GM23338 (cell line): ENCODE measurements around the gene TRHDE. TPM values are rescaled to one million over a fixed set of nuclear protein-coding genes. Genes with fewer than 3 reads are reported as not detected.

ENCODE experiments used
- ATAC-seq: fragments of 200-7000 bp; cut with Tn5 transposase; 3 replicates; pipeline ENCODE4 v1.9.1; 2020
- DNase-seq: peaks from one replicate; pipeline ENCODE4 v3.0.0-alpha.2; 2015; ENCODE audit warnings: low spot score
- H2AFZ ChIP-seq: fragments of 200-600 bp; sonication (generic); 2 replicates; pipeline ENCODE4 v1.8.0; 2016; ENCODE audit warnings: antibody characterized with exemption, mild to moderate bottlenecking, moderate library complexity
- H3F3A ChIP-seq: fragments of 200-600 bp; sonication (generic); replicated peaks from 2 replicates; pipeline ENCODE4 v1.8.0; 2017; ENCODE audit warnings: antibody characterized with exemption, mixed run types, low read depth
- H3K27ac ChIP-seq: fragments of 200-600 bp; sonication (generic); 2 replicates; pipeline ENCODE4 v1.6.1; 2016; ENCODE audit warnings: low read depth
- H3K27me3 ChIP-seq: fragments of 200-600 bp; sonication (generic); 2 replicates; pipeline ENCODE4 v1.8.0; 2016; ENCODE audit warnings: mild to moderate bottlenecking, mixed run types, moderate library complexity; ENCODE audit not compliant: insufficient read depth
- H3K36me3 ChIP-seq: fragments of 200-600 bp; sonication (generic); 2 replicates; pipeline ENCODE4 v1.8.0; 2016; ENCODE audit warnings: mild to moderate bottlenecking; ENCODE audit not compliant: insufficient read depth
- H3K4me1 ChIP-seq: fragments of 200-600 bp; sonication (generic); 2 replicates; pipeline ENCODE4 v1.8.0; 2016; ENCODE audit warnings: mild to moderate bottlenecking, moderate library complexity; ENCODE audit not compliant: insufficient read depth
- H3K4me2 ChIP-seq: fragments of 200-600 bp; sonication (generic); 2 replicates; pipeline ENCODE4 v1.7.1; 2017; ENCODE audit warnings: mixed run types
- H3K4me3 ChIP-seq: fragments of 200-600 bp; sonication (generic); 2 replicates; pipeline ENCODE4 v1.6.1; 2016; ENCODE audit warnings: mixed run types
- H3K79me2 ChIP-seq: fragments of 200-600 bp; sonication (generic); replicated peaks from 2 replicates; pipeline ENCODE4 v1.8.0; 2017; ENCODE audit warnings: mild to moderate bottlenecking; ENCODE audit not compliant: insufficient read depth
- H3K9me2 ChIP-seq: fragments of 200-600 bp; sonication (generic); 2 replicates; pipeline ENCODE4 v1.8.0; 2017; ENCODE audit not compliant: insufficient read depth
- H4K20me1 ChIP-seq: fragments of 200-600 bp; sonication (generic); replicated peaks from 2 replicates; pipeline ENCODE4 v1.8.0; 2017; ENCODE audit warnings: mild to moderate bottlenecking; ENCODE audit not compliant: insufficient read depth
- H3K27ac Mint-ChIP-seq: 2 replicates; pipeline ENCODE4 v1.8.0; 2020; ENCODE audit warnings: inconsistent platforms, mild to moderate bottlenecking, moderate library complexity, mixed read lengths
- H3K27me3 Mint-ChIP-seq: 3 replicates; pipeline ENCODE4 v1.8.0; 2022; ENCODE audit warnings: low read depth, mild to moderate bottlenecking, moderate library complexity, mixed read lengths, inconsistent platforms; ENCODE audit not compliant: insufficient read depth, poor library complexity
- H3K36me3 Mint-ChIP-seq: 3 replicates; pipeline ENCODE4 v1.8.0; 2021; ENCODE audit warnings: low read depth, mild to moderate bottlenecking, inconsistent platforms, moderate library complexity, mixed read lengths
- H3K4me1 Mint-ChIP-seq: 3 replicates; pipeline ENCODE4 v1.8.0; 2020; ENCODE audit warnings: mild to moderate bottlenecking, inconsistent platforms, mixed read lengths
- H3K4me3 Mint-ChIP-seq: 3 replicates; pipeline ENCODE4 v1.8.0; 2021; ENCODE audit warnings: moderate library complexity, mild to moderate bottlenecking, inconsistent platforms, mixed read lengths
- H3K9me3 Mint-ChIP-seq: 3 replicates; pipeline ENCODE4 v1.8.0; 2020; ENCODE audit warnings: moderate library complexity, mild to moderate bottlenecking, inconsistent platforms, mixed read lengths
- CREB1 ChIP-seq: fragments of 250-450 bp; sonication (Bioruptor Pico); IDR thresholded peaks from 2 replicates; pipeline ENCODE4 v1.5.0; 2020; ENCODE audit warnings: low read depth, mild to moderate bottlenecking, moderate library complexity
- EZH2 ChIP-seq: fragments of 200-600 bp; sonication (generic); IDR thresholded peaks from one replicate; pipeline ENCODE4 v1.8.0; 2017; ENCODE audit warnings: antibody characterized with exemption, mild to moderate bottlenecking, low read depth; ENCODE audit not compliant: unreplicated experiment
- EZH2phosphoT487 ChIP-seq: fragments of 200-600 bp; sonication (generic); IDR thresholded peaks from one replicate; pipeline ENCODE4 v1.8.1; 2018; ENCODE audit warnings: antibody characterized with exemption; ENCODE audit not compliant: unreplicated experiment
- JUNB ChIP-seq: IDR thresholded peaks from one replicate; pipeline ENCODE4 v1.6.1; 2016; ENCODE audit warnings: antibody characterized with exemption; ENCODE audit not compliant: unreplicated experiment
- NANOG ChIP-seq: IDR thresholded peaks from 2 replicates; pipeline ENCODE4 v1.6.1; 2016; ENCODE audit warnings: antibody characterized with exemption, borderline replicate concordance
- POLR2AphosphoS5 ChIP-seq: IDR thresholded peaks from 2 replicates; pipeline ENCODE4 v1.6.1; 2016; ENCODE audit warnings: antibody characterized with exemption, low read depth
- STAT1 ChIP-seq: IDR thresholded peaks from one replicate; pipeline ENCODE4 v1.6.1; 2016; ENCODE audit warnings: antibody characterized with exemption; ENCODE audit not compliant: unreplicated experiment
- ZNF114 ChIP-seq: fragments of 250-450 bp; sonication (Bioruptor Pico); IDR thresholded peaks from 2 replicates; pipeline ENCODE4 v1.5.0; 2020; ENCODE audit warnings: mild to moderate bottlenecking, moderate library complexity
- ZNF331 ChIP-seq: fragments of 250-450 bp; sonication (Bioruptor Pico); IDR thresholded peaks from 2 replicates; pipeline ENCODE4 v1.5.0; 2020; ENCODE audit warnings: low read depth, mild to moderate bottlenecking, moderate library complexity
- polyA plus RNA-seq: library from polyadenylated mRNA; unstranded; fragments of >200 nt; fragmentation: Nextera tagmentation; extraction: Ambion mirVana; gene quantifications from 2 replicates; pipeline ENCODE4 v1.2.1, GENCODE V29; 2016
- total RNA-seq: library from RNA; depleted of rRNA; stranded (reverse); fragments of >200 nt; shearing (Covaris generic); gene quantifications from 2 replicates; pipeline ENCODE4 v1.2.3, GENCODE V29; 2014
- TF ChIP-seq, protein P1 (sequence below), 2 experiments: fragments of 200-600 bp in 1 of 2; sonication (generic) in 1 of 2; conservative IDR thresholded peaks; 2 replicates each; pipeline versions ENCODE4 v1.5.1 to v1.6.1; 2016 to 2017; ENCODE audit warnings: antibody characterized with exemption in 2 of 2, low read depth in 2 of 2, mild to moderate bottlenecking in 2 of 2, moderate library complexity in 1 of 2
- TF ChIP-seq, protein P2 (sequence below): fragments of 250-450 bp; sonication (Bioruptor Pico); IDR thresholded peaks from 2 replicates; pipeline ENCODE4 v1.5.0; 2020; ENCODE audit warnings: mild to moderate bottlenecking, moderate library complexity

Gene TRHDE
- total and polyA plus RNA-seq, 2 experiments from 2014 or later, result 1.3 to 7.7 TPM

DNA sequence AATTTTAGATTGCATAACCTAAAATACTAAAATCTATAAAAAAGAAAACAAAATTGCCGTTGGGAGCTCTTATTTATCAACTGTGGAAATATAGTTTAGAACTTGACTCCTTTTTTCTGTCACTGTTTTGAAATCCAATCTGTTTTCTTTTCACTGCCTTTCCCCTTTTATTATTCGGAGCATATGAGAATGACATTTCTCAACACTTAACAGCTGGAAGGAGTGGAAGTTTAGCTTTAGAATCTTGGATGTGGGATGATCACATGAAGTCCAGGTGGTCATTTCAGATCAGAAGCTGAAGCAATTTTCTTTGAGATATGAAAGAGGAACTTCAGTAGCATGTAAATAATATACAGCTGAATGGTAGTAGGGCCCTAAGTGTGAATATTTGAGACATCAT lies 16.7 kb downstream of the TRHDE start:
- Histone ChIP-seq H4K20me1 (no peaks in the 10 kb centered on the region), H2AFZ (no peak overlapping the region), H3K27me3 (no peaks in the 10 kb centered on the region), H3K27ac (no peak overlapping the region), H3K4me2 (no peak overlapping the region), H3K4me3 (no peak overlapping the region), H3K79me2 (no peaks in the 10 kb centered on the region), H3K4me1 (no peaks in the 10 kb centered on the region), H3F3A (no peaks in the 10 kb centered on the region), H3K36me3 (no peaks in the 10 kb centered on the region), H3K9me2 (0 out of 2 replicates have a peak, but pooled peaks cover 6% of the 10 kb centered on the region)
- Mint-ChIP-seq H3K4me3 (no peak overlapping the region), H3K9me3 (no peaks in the 10 kb centered on the region), H3K4me1 (peaks cover 3% of the 10 kb centered on the region; the same call in 2 of the 3 replicates), H3K36me3 (no peaks in the 10 kb centered on the region), H3K27me3 (no peaks in the 10 kb centered on the region), H3K27ac (no peak overlapping the region)
- TF ChIP-seq CREB1 (CRISPR knock-in tag) (no peak), EZH2phosphoT487 (no peak)
- TF ChIP-seq, protein P1, sequence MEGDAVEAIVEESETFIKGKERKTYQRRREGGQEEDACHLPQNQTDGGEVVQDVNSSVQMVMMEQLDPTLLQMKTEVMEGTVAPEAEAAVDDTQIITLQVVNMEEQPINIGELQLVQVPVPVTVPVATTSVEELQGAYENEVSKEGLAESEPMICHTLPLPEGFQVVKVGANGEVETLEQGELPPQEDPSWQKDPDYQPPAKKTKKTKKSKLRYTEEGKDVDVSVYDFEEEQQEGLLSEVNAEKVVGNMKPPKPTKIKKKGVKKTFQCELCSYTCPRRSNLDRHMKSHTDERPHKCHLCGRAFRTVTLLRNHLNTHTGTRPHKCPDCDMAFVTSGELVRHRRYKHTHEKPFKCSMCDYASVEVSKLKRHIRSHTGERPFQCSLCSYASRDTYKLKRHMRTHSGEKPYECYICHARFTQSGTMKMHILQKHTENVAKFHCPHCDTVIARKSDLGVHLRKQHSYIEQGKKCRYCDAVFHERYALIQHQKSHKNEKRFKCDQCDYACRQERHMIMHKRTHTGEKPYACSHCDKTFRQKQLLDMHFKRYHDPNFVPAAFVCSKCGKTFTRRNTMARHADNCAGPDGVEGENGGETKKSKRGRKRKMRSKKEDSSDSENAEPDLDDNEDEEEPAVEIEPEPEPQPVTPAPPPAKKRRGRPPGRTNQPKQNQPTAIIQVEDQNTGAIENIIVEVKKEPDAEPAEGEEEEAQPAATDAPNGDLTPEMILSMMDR (conservative IDR thresholded peaks at IDR 0.05; ENCODE audit: low read depth in 2 of 2), result no peak
- no peak for ATAC-seq
- DNase-seq, result no peak

DNA sequence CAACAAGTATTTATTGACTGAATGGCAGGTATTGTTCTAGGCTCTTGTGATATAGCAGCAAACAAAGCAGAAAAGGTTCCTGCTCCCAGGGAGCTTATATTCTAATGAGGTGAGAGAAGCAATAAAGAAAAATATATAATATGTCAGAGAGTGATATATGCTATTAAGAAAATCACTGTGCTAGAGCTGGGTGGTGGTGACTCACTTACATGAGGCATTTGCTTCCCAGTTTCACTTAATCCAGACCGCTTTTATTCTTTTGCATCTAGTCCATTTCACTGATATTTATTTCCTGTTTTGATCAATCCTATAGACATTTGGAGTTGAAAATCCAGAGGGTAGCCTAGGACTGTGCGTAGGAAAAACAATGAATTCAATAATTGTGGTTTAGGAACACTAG lies 17.5 kb downstream of the TRHDE start:
- H3K4me3 ChIP-seq, result no peak overlapping the region
- H3K36me3 Mint-ChIP-seq, result no peaks in the 10 kb centered on the region
- DNase-seq, result no peak
- H3K4me1 ChIP-seq, result no peaks in the 10 kb centered on the region
- H3K36me3 ChIP-seq, result no peaks in the 10 kb centered on the region
- no peaks in the 10 kb centered on the region for H3F3A ChIP-seq
- no peaks in the 10 kb centered on the region for H3K27me3 ChIP-seq
- H2AFZ ChIP-seq, result no peak overlapping the region
- 0 out of 2 replicates have a peak, but pooled peaks cover 6% of the 10 kb centered on the region for H3K9me2 ChIP-seq
- H3K4me2 ChIP-seq, result no peak overlapping the region
- no peaks in the 10 kb centered on the region for H3K27me3 Mint-ChIP-seq
- H3K9me3 Mint-ChIP-seq, result no peaks in the 10 kb centered on the region
- no peak for ATAC-seq
- H3K4me1 Mint-ChIP-seq, result peaks cover 3% of the 10 kb centered on the region; the same call in 2 of the 3 replicates
- no peak overlapping the region for H3K4me3 Mint-ChIP-seq
- H3K27ac Mint-ChIP-seq, result no peak overlapping the region
- H3K79me2 ChIP-seq, result no peaks in the 10 kb centered on the region
- no peaks in the 10 kb centered on the region for H4K20me1 ChIP-seq
- no peak overlapping the region for H3K27ac ChIP-seq
- TF ChIP-seq ZNF331, result no peak
- no peak for TF ChIP-seq EZH2phosphoT487
- TF ChIP-seq CREB1 (CRISPR knock-in tag), result no peak
- TF ChIP-seq, protein P1 (conservative IDR thresholded peaks at IDR 0.05; ENCODE audit: low read depth in 2 of 2), result no peak
- TF ChIP-seq NANOG, result no peak
- no peak for TF ChIP-seq POLR2AphosphoS5
- TF ChIP-seq ZNF114, result no peak
- no peak for TF ChIP-seq EZH2
- no peak for TF ChIP-seq JUNB
- TF ChIP-seq, protein P2, sequence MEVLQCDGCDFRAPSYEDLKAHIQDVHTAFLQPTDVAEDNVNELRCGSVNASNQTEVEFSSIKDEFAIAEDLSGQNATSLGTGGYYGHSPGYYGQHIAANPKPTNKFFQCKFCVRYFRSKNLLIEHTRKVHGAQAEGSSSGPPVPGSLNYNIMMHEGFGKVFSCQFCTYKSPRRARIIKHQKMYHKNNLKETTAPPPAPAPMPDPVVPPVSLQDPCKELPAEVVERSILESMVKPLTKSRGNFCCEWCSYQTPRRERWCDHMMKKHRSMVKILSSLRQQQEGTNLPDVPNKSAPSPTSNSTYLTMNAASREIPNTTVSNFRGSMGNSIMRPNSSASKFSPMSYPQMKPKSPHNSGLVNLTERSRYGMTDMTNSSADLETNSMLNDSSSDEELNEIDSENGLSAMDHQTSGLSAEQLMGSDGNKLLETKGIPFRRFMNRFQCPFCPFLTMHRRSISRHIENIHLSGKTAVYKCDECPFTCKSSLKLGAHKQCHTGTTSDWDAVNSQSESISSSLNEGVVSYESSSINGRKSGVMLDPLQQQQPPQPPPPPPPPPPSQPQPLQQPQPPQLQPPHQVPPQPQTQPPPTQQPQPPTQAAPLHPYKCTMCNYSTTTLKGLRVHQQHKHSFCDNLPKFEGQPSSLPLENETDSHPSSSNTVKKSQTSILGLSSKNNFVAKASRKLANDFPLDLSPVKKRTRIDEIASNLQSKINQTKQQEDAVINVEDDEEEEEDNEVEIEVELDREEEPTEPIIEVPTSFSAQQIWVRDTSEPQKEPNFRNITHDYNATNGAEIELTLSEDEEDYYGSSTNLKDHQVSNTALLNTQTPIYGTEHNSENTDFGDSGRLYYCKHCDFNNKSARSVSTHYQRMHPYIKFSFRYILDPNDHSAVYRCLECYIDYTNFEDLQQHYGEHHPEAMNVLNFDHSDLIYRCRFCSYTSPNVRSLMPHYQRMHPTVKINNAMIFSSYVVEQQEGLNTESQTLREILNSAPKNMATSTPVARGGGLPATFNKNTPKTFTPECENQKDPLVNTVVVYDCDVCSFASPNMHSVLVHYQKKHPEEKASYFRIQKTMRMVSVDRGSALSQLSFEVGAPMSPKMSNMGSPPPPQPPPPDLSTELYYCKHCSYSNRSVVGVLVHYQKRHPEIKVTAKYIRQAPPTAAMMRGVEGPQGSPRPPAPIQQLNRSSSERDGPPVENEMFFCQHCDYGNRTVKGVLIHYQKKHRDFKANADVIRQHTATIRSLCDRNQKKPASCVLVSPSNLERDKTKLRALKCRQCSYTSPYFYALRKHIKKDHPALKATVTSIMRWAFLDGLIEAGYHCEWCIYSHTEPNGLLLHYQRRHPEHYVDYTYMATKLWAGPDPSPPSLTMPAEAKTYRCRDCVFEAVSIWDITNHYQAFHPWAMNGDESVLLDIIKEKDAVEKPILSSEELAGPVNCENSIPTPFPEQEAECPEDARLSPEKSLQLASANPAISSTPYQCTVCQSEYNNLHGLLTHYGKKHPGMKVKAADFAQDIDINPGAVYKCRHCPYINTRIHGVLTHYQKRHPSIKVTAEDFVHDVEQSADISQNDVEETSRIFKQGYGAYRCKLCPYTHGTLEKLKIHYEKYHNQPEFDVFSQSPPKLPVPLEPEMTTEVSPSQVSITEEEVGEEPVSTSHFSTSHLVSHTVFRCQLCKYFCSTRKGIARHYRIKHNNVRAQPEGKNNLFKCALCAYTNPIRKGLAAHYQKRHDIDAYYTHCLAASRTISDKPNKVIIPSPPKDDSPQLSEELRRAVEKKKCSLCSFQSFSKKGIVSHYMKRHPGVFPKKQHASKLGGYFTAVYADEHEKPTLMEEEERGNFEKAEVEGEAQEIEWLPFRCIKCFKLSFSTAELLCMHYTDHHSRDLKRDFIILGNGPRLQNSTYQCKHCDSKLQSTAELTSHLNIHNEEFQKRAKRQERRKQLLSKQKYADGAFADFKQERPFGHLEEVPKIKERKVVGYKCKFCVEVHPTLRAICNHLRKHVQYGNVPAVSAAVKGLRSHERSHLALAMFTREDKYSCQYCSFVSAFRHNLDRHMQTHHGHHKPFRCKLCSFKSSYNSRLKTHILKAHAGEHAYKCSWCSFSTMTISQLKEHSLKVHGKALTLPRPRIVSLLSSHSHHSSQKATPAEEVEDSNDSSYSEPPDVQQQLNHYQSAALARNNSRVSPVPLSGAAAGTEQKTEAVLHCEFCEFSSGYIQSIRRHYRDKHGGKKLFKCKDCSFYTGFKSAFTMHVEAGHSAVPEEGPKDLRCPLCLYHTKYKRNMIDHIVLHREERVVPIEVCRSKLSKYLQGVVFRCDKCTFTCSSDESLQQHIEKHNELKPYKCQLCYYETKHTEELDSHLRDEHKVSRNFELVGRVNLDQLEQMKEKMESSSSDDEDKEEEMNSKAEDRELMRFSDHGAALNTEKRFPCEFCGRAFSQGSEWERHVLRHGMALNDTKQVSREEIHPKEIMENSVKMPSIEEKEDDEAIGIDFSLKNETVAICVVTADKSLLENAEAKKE, result no peak
- TF ChIP-seq STAT1, result no peak
